ENCODE measurements around the gene RBM47.

GRCh38 chr4:40651280-40651679 is 21.6 kb upstream of the RBM47 start:
- TF ChIP-seq CTCF (tag by site-specific recombination; IDR thresholded peaks at IDR 0.05) (no peak), ZNF221 (tag by site-specific recombination; IDR thresholded peaks at IDR 0.05; ENCODE audit: borderline replicate concordance) (no peak), HOXA7 (CRISPR knock-in tag; IDR thresholded peaks at IDR 0.05; ENCODE audit: borderline replicate concordance) (no peak), REST (tag by site-specific recombination; IDR thresholded peaks at IDR 0.05) (no peak), ZNF580 (tag by site-specific recombination; IDR thresholded peaks at IDR 0.05) (no peak), ZNF184 (tag by site-specific recombination; IDR thresholded peaks at IDR 0.05) (no peak), ZNF148 (tag by site-specific recombination; IDR thresholded peaks at IDR 0.05; ENCODE audit: borderline replicate concordance) (no peak), SCRT1 (tag by site-specific recombination; IDR thresholded peaks at IDR 0.05; ENCODE audit: borderline replicate concordance) (no peak), ZNF473 (tag by site-specific recombination; IDR thresholded peaks at IDR 0.05) (no peak), ZNF292 (tag by site-specific recombination; IDR thresholded peaks at IDR 0.05; ENCODE audit: borderline replicate concordance, low read depth) (no peak), KLF16 (tag by site-specific recombination; IDR thresholded peaks at IDR 0.05) (no peak)
